HEK293 (cell line): ENCODE data around the gene PES1.

Experiments used
- CTCF ChIA-PET: fragments of 350-600 bp; formaldehyde crosslinking; extraction: SDS; loops from one replicate; lab custom pipeline; 2021; ENCODE audit warnings: antibody characterized with exemption; lab: Yijun Ruan, JAX
- POLR2A ChIA-PET: fragments of 300-600 bp; formaldehyde crosslinking; extraction: SDS; loops from one replicate; lab custom pipeline; 2020; ENCODE audit warnings: antibody characterized with exemption, inconsistent platforms; lab: Yijun Ruan, JAX
- H3K27ac ChIP-seq: fragments of 200-500 bp; sonication (Bioruptor generic); 2 replicates; pipeline ENCODE4 v1.5.1; 2014; ENCODE audit warnings: low read depth, low read length, control low read depth, inconsistent platforms; ENCODE audit errors: extremely low read depth
- H3K36me3 ChIP-seq, 2 experiments: fragments of 200-500 bp in 1 of 2; sonication (Bioruptor generic) in 1 of 2; 1 replicate in 1 of 2; 2 replicates in 1 of 2; pipeline ENCODE4 v1.5.1; 2014 to 2017; ENCODE audit warnings: inconsistent platforms in 2 of 2, low read length in 2 of 2; ENCODE audit not compliant: control insufficient read depth in 2 of 2, insufficient read depth in 1 of 2
- H3K4me1 ChIP-seq: fragments of 200-500 bp; sonication (Bioruptor generic); 2 replicates; pipeline ENCODE4 v1.5.1; 2014; ENCODE audit warnings: mild to moderate bottlenecking, low read length, inconsistent platforms; ENCODE audit not compliant: control insufficient read depth, insufficient read depth
- H3K4me3 ChIP-seq: 2 replicates; pipeline ENCODE4 v1.5.1; 2011; ENCODE audit warnings: low read depth, mild to moderate bottlenecking, control low read depth, low read length, moderate library complexity
- H3K9me3 ChIP-seq: fragments of 200-500 bp; sonication (Bioruptor generic); 2 replicates; pipeline ENCODE4 v1.5.1; 2014; ENCODE audit warnings: low read depth, low read length, inconsistent platforms; ENCODE audit not compliant: control insufficient read depth, insufficient read depth
- REPIN1 ChIP-seq: fragments of 450-650 bp; formaldehyde crosslinking; IDR thresholded peaks from 2 replicates; pipeline ENCODE4 v1.5.1; 2017; ENCODE audit warnings: missing biosample characterization, missing genetic modification characterization, low read depth
- YY1 ChIP-seq: fragments of 450-650 bp; formaldehyde crosslinking; IDR thresholded peaks from 2 replicates; pipeline ENCODE4 v1.5.1; 2018; ENCODE audit warnings: missing biosample characterization, missing genetic modification characterization
- ZBTB1 ChIP-seq: fragments of 450-650 bp; formaldehyde crosslinking; IDR thresholded peaks from 2 replicates; pipeline ENCODE4 v1.5.1; 2016; ENCODE audit warnings: missing biosample characterization, missing genetic modification characterization
- ZBTB17 ChIP-seq: fragments of 450-650 bp; formaldehyde crosslinking; IDR thresholded peaks from 2 replicates; pipeline ENCODE4 v1.5.1; 2016; ENCODE audit warnings: missing biosample characterization, missing genetic modification characterization
- ZFP3 ChIP-seq: fragments of 450-650 bp; formaldehyde crosslinking; IDR thresholded peaks from 2 replicates; pipeline ENCODE4 v1.5.1; 2016; ENCODE audit warnings: low read depth, missing biosample characterization, missing genetic modification characterization
- ZNF140 ChIP-seq: fragments of 450-650 bp; formaldehyde crosslinking; IDR thresholded peaks from 2 replicates; pipeline ENCODE4 v1.5.1; 2016; ENCODE audit warnings: missing biosample characterization, missing genetic modification characterization
- ZNF16 ChIP-seq: fragments of 450-650 bp; formaldehyde crosslinking; IDR thresholded peaks from 2 replicates; pipeline ENCODE4 v1.5.1; 2016; ENCODE audit warnings: low read depth, missing biosample characterization, missing genetic modification characterization
- ZNF214 ChIP-seq: fragments of 450-650 bp; formaldehyde crosslinking; IDR thresholded peaks from 2 replicates; pipeline ENCODE4 v1.5.1; 2017; ENCODE audit warnings: missing biosample characterization, mild to moderate bottlenecking, missing genetic modification characterization, borderline replicate concordance
- ZNF266 ChIP-seq: fragments of 450-650 bp; formaldehyde crosslinking; IDR thresholded peaks from 2 replicates; pipeline ENCODE4 v1.5.1; 2016; ENCODE audit warnings: missing biosample characterization, missing genetic modification characterization, low read depth
- ZNF324 ChIP-seq: fragments of 450-650 bp; formaldehyde crosslinking; IDR thresholded peaks from 2 replicates; pipeline ENCODE4 v1.5.1; 2016; ENCODE audit warnings: missing biosample characterization, missing genetic modification characterization
- ZNF335 ChIP-seq: fragments of 450-650 bp; formaldehyde crosslinking; conservative IDR thresholded peaks from 2 replicates; pipeline ENCODE4 v1.5.1; 2016; ENCODE audit warnings: missing biosample characterization, missing genetic modification characterization
- ZNF449 ChIP-seq: fragments of 450-650 bp; formaldehyde crosslinking; IDR thresholded peaks from 2 replicates; pipeline ENCODE4 v1.5.1; 2017; ENCODE audit warnings: missing biosample characterization, mild to moderate bottlenecking, missing genetic modification characterization, moderate library complexity
- ZNF518A ChIP-seq: fragments of 450-650 bp; formaldehyde crosslinking; conservative IDR thresholded peaks from 2 replicates; pipeline ENCODE4 v1.5.1; 2016; ENCODE audit warnings: low read depth, missing biosample characterization, missing genetic modification characterization
- ZNF560 ChIP-seq: fragments of 450-650 bp; formaldehyde crosslinking; IDR thresholded peaks from 2 replicates; pipeline ENCODE4 v1.5.1; 2017; ENCODE audit warnings: missing biosample characterization, missing genetic modification characterization, borderline replicate concordance
- ZNF610 ChIP-seq: fragments of 450-650 bp; formaldehyde crosslinking; IDR thresholded peaks from 2 replicates; pipeline ENCODE4 v1.5.1; 2016; ENCODE audit warnings: missing biosample characterization, missing genetic modification characterization, borderline replicate concordance
- ZNF654 ChIP-seq: fragments of 450-650 bp; formaldehyde crosslinking; IDR thresholded peaks from 2 replicates; pipeline ENCODE4 v1.5.1; 2016; ENCODE audit warnings: low read depth, missing biosample characterization, missing genetic modification characterization
- ZNF776 ChIP-seq: fragments of 450-650 bp; formaldehyde crosslinking; IDR thresholded peaks from 2 replicates; pipeline ENCODE4 v1.5.0; 2017; ENCODE audit warnings: missing biosample characterization, missing genetic modification characterization, borderline replicate concordance
- ZNF830 ChIP-seq: fragments of 450-650 bp; IDR thresholded peaks from 2 replicates; pipeline ENCODE4 v1.5.0; 2018; ENCODE audit warnings: missing biosample characterization, missing genetic modification characterization, low read depth, mild to moderate bottlenecking, moderate library complexity

Gene PES1

GRCh38 chr22:30640839-30641430 is 49.2 kb upstream of the PES1 start:
- H3K4me1 ChIP-seq, result peaks cover 3% of the 10 kb centered on the region
- no peak overlapping the region for H3K27ac ChIP-seq
- TF ChIP-seq ZBTB17 (tag by site-specific recombination) (no peak), ZNF518A (tag by site-specific recombination) (no peak), ZNF140 (tag by site-specific recombination) (no peak), ZNF654 (tag by site-specific recombination) (no peak), ZNF610 (tag by site-specific recombination) (no peak)
- ChIA-PET POLR2A (no interaction called here), CTCF (no interaction called here)
- H3K36me3 ChIP-seq, result no peaks in the 10 kb centered on the region
- H3K9me3 ChIP-seq, result no peaks in the 10 kb centered on the region
- no peak overlapping the region for H3K4me3 ChIP-seq

- no peaks in the 10 kb centered on the region for H3K9me3 ChIP-seq
- H3K4me3 ChIP-seq, result no peak overlapping the region
- no peak overlapping the region for H3K27ac ChIP-seq
- ChIA-PET CTCF (interaction anchor here (0.6 kb wide), 1 partner anchor 41 kb away, joined by 5 read pairs; no protein-coding TSS in a partner anchor), POLR2A (interaction anchor here (0.6 kb wide), 1 partner anchor 174 kb away, joined by 3 read pairs; no protein-coding TSS in a partner anchor)
- H3K4me1 ChIP-seq, result peaks cover 4% of the 10 kb centered on the region
- TF ChIP-seq ZBTB1, result no peak
- H3K36me3 ChIP-seq, result no peaks in the 10 kb centered on the region
Observed at GRCh38 chr22:30640361-30640760, 48.7 kb upstream of the PES1 start.

- ChIA-PET CTCF (interaction anchor here (0.5 to 1.1 kb wide), 4 partner anchors 10 to 282 kb away, joined by 3 read pairs; no protein-coding TSS in a partner anchor), POLR2A (interaction anchor here (0.7 kb wide), 1 partner anchor 11 kb away, joined by 3 read pairs; no protein-coding TSS in a partner anchor)
- peaks cover 9% of the 10 kb centered on the region for H3K4me1 ChIP-seq
- H3K9me3 ChIP-seq, result no peaks in the 10 kb centered on the region
- no peak overlapping the region for H3K27ac ChIP-seq
- TF ChIP-seq ZNF776 (no peak), ZNF324 (no peak), ZNF830 (no peak), ZNF16 (tag by site-specific recombination) (no peak), YY1 (no peak), ZNF560 (tag by site-specific recombination) (no peak), ZNF449 (tag by site-specific recombination) (no peak), ZNF214 (no peak), ZNF266 (no peak), ZNF335 (tag by site-specific recombination) (no peak), REPIN1 (no peak), ZFP3 (tag by site-specific recombination) (no peak)
- H3K36me3 ChIP-seq, result no peaks in the 10 kb centered on the region
- no peak overlapping the region for H3K4me3 ChIP-seq
Observed at GRCh38 chr22:30637701-30638114, 46.0 kb upstream of the PES1 start.
